ENCODE results near the gene FBXO38.

DNA sequence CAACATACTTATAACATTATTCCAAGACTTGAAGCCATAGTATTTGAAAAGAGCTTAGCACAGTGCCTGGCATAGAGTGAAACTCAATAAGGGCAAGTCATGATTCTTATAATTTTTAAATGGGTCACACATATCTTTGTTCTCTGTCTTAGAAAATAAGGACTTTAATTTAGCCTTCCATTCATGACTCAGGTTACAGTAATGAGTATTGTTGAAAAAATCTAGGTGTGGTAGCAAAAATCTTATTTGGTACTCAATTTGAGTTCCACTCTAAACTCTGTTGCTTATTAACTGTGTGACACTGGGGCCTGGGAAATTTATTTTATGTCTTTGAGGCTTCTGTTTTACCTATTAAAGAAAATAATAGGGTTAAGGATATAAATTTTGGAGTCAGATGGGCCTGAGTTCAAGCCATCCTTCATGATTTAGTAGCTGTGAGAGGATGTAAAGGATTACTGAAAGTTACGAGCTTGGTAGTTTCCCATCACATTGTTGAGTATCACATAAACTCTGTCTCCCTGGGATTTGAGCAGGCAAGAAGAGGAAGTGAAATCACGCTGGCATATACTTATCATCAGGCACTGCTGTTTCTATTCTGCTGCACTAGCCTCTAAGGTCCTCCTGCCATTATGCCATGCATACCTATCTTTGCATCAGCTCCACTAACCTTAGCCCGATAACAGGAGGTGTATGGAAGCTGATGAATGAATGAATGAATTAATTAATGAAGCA lies 46.9 kb upstream of the FBXO38 start:
- TF ChIP-seq, protein P1, sequence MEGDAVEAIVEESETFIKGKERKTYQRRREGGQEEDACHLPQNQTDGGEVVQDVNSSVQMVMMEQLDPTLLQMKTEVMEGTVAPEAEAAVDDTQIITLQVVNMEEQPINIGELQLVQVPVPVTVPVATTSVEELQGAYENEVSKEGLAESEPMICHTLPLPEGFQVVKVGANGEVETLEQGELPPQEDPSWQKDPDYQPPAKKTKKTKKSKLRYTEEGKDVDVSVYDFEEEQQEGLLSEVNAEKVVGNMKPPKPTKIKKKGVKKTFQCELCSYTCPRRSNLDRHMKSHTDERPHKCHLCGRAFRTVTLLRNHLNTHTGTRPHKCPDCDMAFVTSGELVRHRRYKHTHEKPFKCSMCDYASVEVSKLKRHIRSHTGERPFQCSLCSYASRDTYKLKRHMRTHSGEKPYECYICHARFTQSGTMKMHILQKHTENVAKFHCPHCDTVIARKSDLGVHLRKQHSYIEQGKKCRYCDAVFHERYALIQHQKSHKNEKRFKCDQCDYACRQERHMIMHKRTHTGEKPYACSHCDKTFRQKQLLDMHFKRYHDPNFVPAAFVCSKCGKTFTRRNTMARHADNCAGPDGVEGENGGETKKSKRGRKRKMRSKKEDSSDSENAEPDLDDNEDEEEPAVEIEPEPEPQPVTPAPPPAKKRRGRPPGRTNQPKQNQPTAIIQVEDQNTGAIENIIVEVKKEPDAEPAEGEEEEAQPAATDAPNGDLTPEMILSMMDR (IDR thresholded peaks at IDR 0.05), result no peak
- TF ChIP-seq POLR2A (IDR thresholded peaks at IDR 0.05) (no peak), POLR2AphosphoS5 (IDR thresholded peaks at IDR 0.05) (no peak)

Measured in breast epithelium (tissue), 3 donors.